ENCODE data around the gene PAPPA.

Gene PAPPA

GRCh38 chr9:116303270-116303669 lies 149.7 kb downstream of the PAPPA start:
- Histone ChIP-seq H3K4me3 (ENCODE audit: insufficient read depth, low read length, poor library complexity, severe bottlenecking) (no peak overlapping the region), H2AFZ (ENCODE audit: low read depth, low read length, severe bottlenecking) (no peak overlapping the region), H3K36me3 (ENCODE audit: low read length) (no peaks in the 10 kb centered on the region), H3K9me3 (ENCODE audit: insufficient read depth, low read length) (no peaks in the 10 kb centered on the region), H3K79me2 (ENCODE audit: insufficient read depth, low read length) (no peaks in the 10 kb centered on the region), H3K9me2 (replicated peaks; ENCODE audit: insufficient read depth, low read length) (no peaks in the 10 kb centered on the region), H3K4me2 (ENCODE audit: low read depth, low read length, poor library complexity, severe bottlenecking) (no peak overlapping the region), H3K9ac (ENCODE audit: low read length) (no peak overlapping the region), H3F3A (ENCODE audit: insufficient read depth) (no peaks in the 10 kb centered on the region), H4K20me1 (ENCODE audit: low read depth, low read length) (no peaks in the 10 kb centered on the region), H3K27ac (ENCODE audit: low read depth, low read length) (no peak overlapping the region), H3K27me3 (ENCODE audit: low read length) (no peaks in the 10 kb centered on the region; the same call in 1 of the 2 replicates)
- TF ChIP-seq EZH2phosphoT487 (conservative IDR thresholded peaks at IDR 0.05; ENCODE audit: low read length): no peak

DNA sequence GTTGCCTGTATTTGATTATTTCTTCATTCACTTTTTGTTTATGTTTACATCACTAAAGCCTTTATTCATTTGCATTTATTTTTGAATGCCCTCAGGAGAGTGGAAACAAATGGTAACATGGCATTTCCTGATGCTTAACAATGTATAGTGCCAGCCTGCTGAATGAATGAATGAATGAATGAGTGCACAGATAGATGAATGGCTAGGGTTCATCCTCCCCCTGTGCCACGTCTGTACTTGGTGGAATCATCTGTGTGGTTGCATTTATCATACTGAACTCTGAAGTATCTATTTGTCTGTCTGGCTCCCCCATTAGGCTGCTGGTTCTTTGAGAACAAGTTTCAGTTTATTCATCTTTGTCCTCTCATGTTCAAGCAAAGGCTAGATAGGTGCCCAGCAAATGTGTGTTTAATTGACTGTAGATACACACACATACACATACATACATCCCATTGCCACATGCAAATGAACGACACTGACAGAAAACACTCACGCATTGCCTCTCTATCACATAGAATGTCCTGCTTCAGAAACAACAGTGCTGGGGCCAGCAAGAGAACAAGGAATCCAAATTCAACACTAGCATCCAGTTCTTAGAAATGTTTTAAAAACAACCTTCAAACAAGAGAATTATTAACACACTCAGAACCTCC lies 150.4 kb downstream of the PAPPA start:
- Histone ChIP-seq H4K20me1 (ENCODE audit: low read depth, low read length) (no peaks in the 10 kb centered on the region), H3K27me3 (ENCODE audit: low read length) (no peaks in the 10 kb centered on the region; the same call in 1 of the 2 replicates), H3K4me2 (ENCODE audit: low read depth, low read length, poor library complexity, severe bottlenecking) (no peak overlapping the region), H3K9me2 (replicated peaks; ENCODE audit: insufficient read depth, low read length) (no peaks in the 10 kb centered on the region), H3K9me3 (ENCODE audit: insufficient read depth, low read length) (no peaks in the 10 kb centered on the region), H3F3A (ENCODE audit: insufficient read depth) (no peaks in the 10 kb centered on the region), H3K9ac (ENCODE audit: low read length) (no peak overlapping the region), H2AFZ (ENCODE audit: low read depth, low read length, severe bottlenecking) (no peak overlapping the region), H3K27ac (ENCODE audit: low read depth, low read length) (no peak overlapping the region), H3K36me3 (ENCODE audit: low read length) (no peaks in the 10 kb centered on the region), H3K4me3 (ENCODE audit: insufficient read depth, low read length, poor library complexity, severe bottlenecking) (no peak overlapping the region), H3K79me2 (ENCODE audit: insufficient read depth, low read length) (no peaks in the 10 kb centered on the region)
- TF ChIP-seq CTCF (IDR thresholded peaks at IDR 0.05; ENCODE audit: insufficient read depth, low read length, poor library complexity, severe bottlenecking) (no peak), EZH2phosphoT487 (conservative IDR thresholded peaks at IDR 0.05; ENCODE audit: low read length) (no peak)

DNA sequence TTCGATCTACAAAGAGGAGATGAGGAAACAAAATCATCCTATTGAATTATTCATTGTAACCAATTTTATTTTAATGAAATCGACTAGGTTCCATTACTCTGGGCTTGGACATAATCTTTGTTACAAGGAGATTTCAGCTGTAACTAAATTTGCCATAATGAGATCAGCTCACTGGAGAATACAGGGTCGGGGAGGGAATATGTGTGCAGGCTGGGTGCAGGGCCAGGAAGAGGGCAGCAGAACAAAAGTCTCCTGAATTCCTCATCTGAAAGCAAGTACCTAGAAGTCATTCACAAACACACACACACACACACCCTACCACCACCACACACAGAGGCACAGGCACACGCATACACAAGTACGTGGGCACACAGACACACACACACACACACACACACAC lies 151.2 kb downstream of the PAPPA start:
- Histone ChIP-seq H3K27me3 (ENCODE audit: low read length) (no peaks in the 10 kb centered on the region; the same call in 1 of the 2 replicates), H3K9ac (ENCODE audit: low read length) (no peak overlapping the region), H3F3A (ENCODE audit: insufficient read depth) (no peaks in the 10 kb centered on the region), H3K27ac (ENCODE audit: low read depth, low read length) (no peak overlapping the region), H3K9me3 (ENCODE audit: insufficient read depth, low read length) (no peaks in the 10 kb centered on the region), H3K79me2 (ENCODE audit: insufficient read depth, low read length) (no peaks in the 10 kb centered on the region), H3K4me3 (ENCODE audit: insufficient read depth, low read length, poor library complexity, severe bottlenecking) (no peak overlapping the region), H3K4me2 (ENCODE audit: low read depth, low read length, poor library complexity, severe bottlenecking) (no peak overlapping the region), H3K9me2 (replicated peaks; ENCODE audit: insufficient read depth, low read length) (no peaks in the 10 kb centered on the region), H3K36me3 (ENCODE audit: low read length) (no peaks in the 10 kb centered on the region), H2AFZ (ENCODE audit: low read depth, low read length, severe bottlenecking) (no peak overlapping the region), H4K20me1 (ENCODE audit: low read depth, low read length) (no peaks in the 10 kb centered on the region)
- TF ChIP-seq EZH2phosphoT487 (conservative IDR thresholded peaks at IDR 0.05; ENCODE audit: low read length) (no peak), CTCF (IDR thresholded peaks at IDR 0.05; ENCODE audit: insufficient read depth, low read length, poor library complexity, severe bottlenecking) (no peak)

- H3K9ac ChIP-seq (ENCODE audit: low read length): no peak overlapping the region
- no peaks in the 10 kb centered on the region for H3K36me3 ChIP-seq (ENCODE audit: low read length)
- no peaks in the 10 kb centered on the region for H3F3A ChIP-seq (ENCODE audit: insufficient read depth)
- H3K4me2 ChIP-seq (ENCODE audit: low read depth, low read length, poor library complexity, severe bottlenecking): no peak overlapping the region
- no peak overlapping the region for H2AFZ ChIP-seq (ENCODE audit: low read depth, low read length, severe bottlenecking)
- H3K27me3 ChIP-seq (ENCODE audit: low read length): no peaks in the 10 kb centered on the region; the same call in 1 of the 2 replicates
- H3K9me2 ChIP-seq (replicated peaks; ENCODE audit: insufficient read depth, low read length): no peaks in the 10 kb centered on the region
- no peaks in the 10 kb centered on the region for H3K79me2 ChIP-seq (ENCODE audit: insufficient read depth, low read length)
- H3K4me3 ChIP-seq (ENCODE audit: insufficient read depth, low read length, poor library complexity, severe bottlenecking): no peak overlapping the region
- no peak overlapping the region for H3K27ac ChIP-seq (ENCODE audit: low read depth, low read length)
- no peak for TF ChIP-seq CTCF (IDR thresholded peaks at IDR 0.05; ENCODE audit: insufficient read depth, low read length, poor library complexity, severe bottlenecking)
- no peaks in the 10 kb centered on the region for H3K9me3 ChIP-seq (ENCODE audit: insufficient read depth, low read length)
- no peaks in the 10 kb centered on the region for H4K20me1 ChIP-seq (ENCODE audit: low read depth, low read length)
Observed at GRCh38 chr9:116308076-116308475, 154.5 kb downstream of the PAPPA start.

Measured in SU-DHL-6 (cell line).